SU-DHL-6 (cell line): ENCODE data around the gene EFNA4.

ENCODE experiments used
- CTCF ChIP-seq: fragments of 200-600 bp; sonication (generic); IDR thresholded peaks from one replicate; pipeline ENCODE4 v1.5.1; 2017; ENCODE audit warnings: antibody characterized with exemption, mild to moderate bottlenecking, low read length, moderate library complexity; ENCODE audit not compliant: insufficient read depth, poor library complexity, severe bottlenecking
- EZH2phosphoT487 ChIP-seq: fragments of 200-600 bp; sonication (generic), shearing (Covaris generic); conservative IDR thresholded peaks from 2 replicates; pipeline ENCODE4 v1.6.1; 2018; ENCODE audit warnings: mild to moderate bottlenecking, antibody characterized with exemption, low read length, moderate library complexity, mixed read lengths

GRCh38 chr1:155113450-155113980, 50.0 kb downstream of the EFNA4 start:
- TF ChIP-seq CTCF (no peak), EZH2phosphoT487 (no peak)
